22Rv1 (cell line): ENCODE measurements around the gene NCOA1.
"Not testable (repeated sequence)": the region's sequence is repeated elsewhere in the genome, so short reads cannot be mapped to it uniquely, and the experiment has no call there.

ENCODE experiments used
- ZFX ChIP-seq: fragments of 450-650 bp; IDR thresholded peaks from 2 replicates; pipeline ENCODE4 v1.6.1; 2017; ENCODE audit warnings: antibody characterized with exemption, borderline replicate concordance
- TF ChIP-seq, protein P1 (sequence below): fragments of 450-650 bp; IDR thresholded peaks from 2 replicates; pipeline ENCODE4 v1.5.1; 2017; ENCODE audit warnings: mild to moderate bottlenecking

DNA sequence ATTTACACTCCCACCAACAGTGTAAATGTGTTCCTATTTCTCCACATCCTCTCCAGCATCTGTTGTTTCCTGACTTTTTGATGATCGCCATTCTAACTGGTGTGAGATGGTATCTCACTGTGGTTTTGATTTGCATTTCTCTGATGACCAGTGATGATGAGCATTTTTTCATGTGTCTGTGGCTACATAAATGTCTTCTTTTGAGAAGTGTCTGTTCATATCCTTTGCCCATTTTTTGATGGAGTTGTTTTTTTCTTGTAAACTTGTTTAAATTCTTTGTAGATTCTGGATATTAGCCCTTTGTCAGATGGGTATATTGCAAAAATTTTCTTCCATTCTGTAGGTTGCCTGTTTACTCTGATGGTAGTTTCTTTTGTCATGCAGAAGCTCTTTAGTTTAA lies 41.0 kb downstream of the NCOA1 start:
- TF ChIP-seq, protein P1, sequence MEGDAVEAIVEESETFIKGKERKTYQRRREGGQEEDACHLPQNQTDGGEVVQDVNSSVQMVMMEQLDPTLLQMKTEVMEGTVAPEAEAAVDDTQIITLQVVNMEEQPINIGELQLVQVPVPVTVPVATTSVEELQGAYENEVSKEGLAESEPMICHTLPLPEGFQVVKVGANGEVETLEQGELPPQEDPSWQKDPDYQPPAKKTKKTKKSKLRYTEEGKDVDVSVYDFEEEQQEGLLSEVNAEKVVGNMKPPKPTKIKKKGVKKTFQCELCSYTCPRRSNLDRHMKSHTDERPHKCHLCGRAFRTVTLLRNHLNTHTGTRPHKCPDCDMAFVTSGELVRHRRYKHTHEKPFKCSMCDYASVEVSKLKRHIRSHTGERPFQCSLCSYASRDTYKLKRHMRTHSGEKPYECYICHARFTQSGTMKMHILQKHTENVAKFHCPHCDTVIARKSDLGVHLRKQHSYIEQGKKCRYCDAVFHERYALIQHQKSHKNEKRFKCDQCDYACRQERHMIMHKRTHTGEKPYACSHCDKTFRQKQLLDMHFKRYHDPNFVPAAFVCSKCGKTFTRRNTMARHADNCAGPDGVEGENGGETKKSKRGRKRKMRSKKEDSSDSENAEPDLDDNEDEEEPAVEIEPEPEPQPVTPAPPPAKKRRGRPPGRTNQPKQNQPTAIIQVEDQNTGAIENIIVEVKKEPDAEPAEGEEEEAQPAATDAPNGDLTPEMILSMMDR: not testable (repeated sequence)
- TF ChIP-seq ZFX: not testable (repeated sequence)
